Amygdala (tissue), 56 donors: Measurements from ENCODE around the gene MYCBPAP.

Experiments
- DNase-seq, 56 donors: peaks; one replicate each; lab custom pipeline; 2025; lab: John Stamatoyannopoulos, UW

The MYCBPAP gene

GRCh38 chr17:50547736-50548083 is 39.5 kb downstream of the MYCBPAP start:
- DNase-seq = no peak

- no peak for DNase-seq
Measured at GRCh38 chr17:50548831-50549230, 40.6 kb downstream of the MYCBPAP start.

GRCh38 chr17:50549256-50549941 is 41.2 kb downstream of the MYCBPAP start:
- DNase-seq = no peak

GRCh38 chr17:50549969-50550368 is 41.7 kb downstream of the MYCBPAP start:
- DNase-seq = no peak

- DNase-seq = peak in 53 of 56 donors; percentile 11 to 83 (median 52)
Measured at GRCh38 chr17:50550661-50551432, 42.6 kb downstream of the MYCBPAP start.

GRCh38 chr17:50551433-50551815 is 43.2 kb downstream of the MYCBPAP start:
- DNase-seq = no peak

- no peak for DNase-seq
Measured at GRCh38 chr17:50551884-50552283, 43.6 kb downstream of the MYCBPAP start.

GRCh38 chr17:50554201-50554600 is 46.0 kb downstream of the MYCBPAP start:
- DNase-seq = no peak

GRCh38 chr17:50556803-50557202 is 48.6 kb downstream of the MYCBPAP start:
- peak in 12 of 56 donors; percentile 8 to 39 (median 22) for DNase-seq

- no peak for DNase-seq
Measured at GRCh38 chr17:50557630-50558029, 49.4 kb downstream of the MYCBPAP start.

GRCh38 chr17:50558091-50558490 is 49.9 kb downstream of the MYCBPAP start:
- no peak for DNase-seq

- no peak for DNase-seq
Measured at GRCh38 chr17:50558581-50558940, 50.3 kb downstream of the MYCBPAP start.

- peak in 3 of 56 donors; percentile 18 to 36 (median 20) for DNase-seq
Measured at GRCh38 chr17:50558941-50559614, 50.8 kb downstream of the MYCBPAP start.

- DNase-seq = peak in 3 of 56 donors; percentile 13 to 74 (median 68)
Measured at GRCh38 chr17:50559674-50560184, 51.5 kb downstream of the MYCBPAP start.

- DNase-seq = peak in 54 of 56 donors; percentile 7 to 86 (median 66)
Measured at GRCh38 chr17:50560185-50560824, 52.1 kb downstream of the MYCBPAP start, which contains the start of gene CACNA1G. CACNA1G (plus strand) TSS chr17:50560715; CDS start chr17:50561460, 745 bp downstream.

GRCh38 chr17:50560931-50561745 is 52.9 kb downstream of the MYCBPAP start:
- no peak for DNase-seq

GRCh38 chr17:50561746-50562141 is 53.5 kb downstream of the MYCBPAP start:
- DNase-seq = peak in 1 of 56 donors; percentile 18

GRCh38 chr17:50562242-50563091 is 54.2 kb downstream of the MYCBPAP start:
- DNase-seq = no peak

GRCh38 chr17:50563092-50563511 is 54.9 kb downstream of the MYCBPAP start:
- peak in 1 of 56 donors; percentile 5 for DNase-seq
